IMR-90 (cell line): ENCODE data around the gene ARL6IP6. TPM values are rescaled to one million over a fixed set of nuclear protein-coding genes. Genes with fewer than 3 reads are reported as not detected.

Source experiments
- ATAC-seq: fragments of 200-7000 bp; cut with Tn5 transposase; 2 replicates; pipeline ENCODE4 v1.9.1; 2020; ENCODE audit warnings: low read depth, mild to moderate bottlenecking, moderate library complexity
- BruUV-seq: library from RNA; stranded (reverse); fragments of 400-500 nt; replicated peaks from 2 replicates; lab custom pipeline; 2021; lab: Mats Ljungman, UMichigan
- CTCF ChIA-PET: fragments of 300-600 bp; formaldehyde crosslinking; extraction: SDS; loops from one replicate; lab custom pipeline; 2021; ENCODE audit warnings: antibody characterized with exemption; lab: Yijun Ruan, JAX
- POLR2A ChIA-PET: fragments of 300-600 bp; sonication (Branson Sonifier 250); formaldehyde crosslinking; loops from one replicate; lab custom pipeline; 2022; ENCODE audit warnings: antibody characterized with exemption; ENCODE audit not compliant: unreplicated experiment; lab: Charles Lee
- DNase-seq: peaks from one replicate; pipeline ENCODE4 v3.0.0; 2013
- H2AFZ ChIP-seq: replicated peaks from 2 replicates; pipeline ENCODE3; 2013; ENCODE audit warnings: low read length, mild to moderate bottlenecking; ENCODE audit not compliant: poor library complexity
- H2AK5ac ChIP-seq: 2 replicates; pipeline ENCODE4 v1.6.1; 2013; ENCODE audit warnings: low read depth, low read length, inconsistent platforms
- H2AK9ac ChIP-seq: replicated peaks from 2 replicates; pipeline ENCODE3; 2013; ENCODE audit warnings: mild to moderate bottlenecking, low read depth, low read length, moderate library complexity; ENCODE audit not compliant: poor library complexity
- H2BK120ac ChIP-seq: 2 replicates; pipeline ENCODE4 v1.6.1; 2013; ENCODE audit warnings: low read depth, low read length, inconsistent platforms
- H2BK15ac ChIP-seq: 3 replicates; pipeline ENCODE4 v1.6.1; 2013; ENCODE audit warnings: low read depth, low read length, inconsistent platforms
- H2BK20ac ChIP-seq: 2 replicates; pipeline ENCODE4 v1.6.1; 2013; ENCODE audit warnings: low read depth, mild to moderate bottlenecking, inconsistent platforms, low read length, moderate library complexity
- H2BK5ac ChIP-seq: 2 replicates; pipeline ENCODE4 v1.6.1; 2013; ENCODE audit warnings: mild to moderate bottlenecking, low read depth, low read length, inconsistent platforms; ENCODE audit not compliant: poor library complexity, severe bottlenecking
- H3K14ac ChIP-seq: replicated peaks from 2 replicates; pipeline ENCODE4 v1.6.1; 2013; ENCODE audit warnings: low read depth, low read length, inconsistent platforms
- H3K18ac ChIP-seq: 2 replicates; pipeline ENCODE4 v1.6.1; 2013; ENCODE audit warnings: low read depth, low read length, control low read depth
- H3K23ac ChIP-seq: 2 replicates; pipeline ENCODE4 v1.6.1; 2013; ENCODE audit warnings: low read depth, low read length, inconsistent platforms
- H3K27ac ChIP-seq: 2 replicates; pipeline ENCODE4 v1.5.1; 2013; ENCODE audit warnings: mild to moderate bottlenecking, control low read depth, low read length; ENCODE audit not compliant: insufficient read depth
- H3K27me3 ChIP-seq: 2 replicates; pipeline ENCODE4 v1.6.1; 2013; ENCODE audit warnings: low read length; ENCODE audit not compliant: control insufficient read depth, insufficient read depth
- H3K36me3 ChIP-seq: 2 replicates; pipeline ENCODE4 v1.6.1; 2013; ENCODE audit warnings: low read length, mixed read lengths; ENCODE audit not compliant: control insufficient read depth, insufficient read depth
- H3K4ac ChIP-seq: 2 replicates; pipeline ENCODE4 v1.6.1; 2013; ENCODE audit warnings: low read depth, low read length, inconsistent platforms
- H3K4me1 ChIP-seq: 2 replicates; pipeline ENCODE4 v1.6.1; 2013; ENCODE audit warnings: low read length, mixed read lengths; ENCODE audit not compliant: control insufficient read depth, insufficient read depth
- H3K4me2 ChIP-seq: 2 replicates; pipeline ENCODE4 v1.6.1; 2013; ENCODE audit warnings: low read depth, mild to moderate bottlenecking, control low read depth, low read length, moderate library complexity
- H3K4me3 ChIP-seq: 2 replicates; pipeline ENCODE4 v1.5.1; 2013; ENCODE audit warnings: low read depth, mild to moderate bottlenecking, control low read depth, low read length, moderate library complexity; ENCODE audit not compliant: insufficient read depth
- H3K56ac ChIP-seq: 2 replicates; pipeline ENCODE4 v1.6.1; 2013; ENCODE audit warnings: low read length, inconsistent platforms; ENCODE audit not compliant: insufficient read depth; ENCODE audit errors: extremely low read depth
- H3K79me1 ChIP-seq, 2 experiments: 2 replicates each; pipeline ENCODE4 v1.6.1; 2013; ENCODE audit warnings: low read length in 2 of 2, inconsistent platforms in 1 of 2, low read depth in 1 of 2
- H3K9ac ChIP-seq: 2 replicates; pipeline ENCODE4 v1.6.1; 2013; ENCODE audit warnings: low read depth, low read length, control low read depth
- H3K9me1 ChIP-seq: 2 replicates; pipeline ENCODE4 v1.6.1; 2013; ENCODE audit warnings: low read length, inconsistent platforms; ENCODE audit not compliant: insufficient read depth
- H3K9me3 ChIP-seq: 2 replicates; pipeline ENCODE4 v1.6.1; 2013; ENCODE audit warnings: low read length; ENCODE audit not compliant: control insufficient read depth, insufficient read depth
- H4K20me1 ChIP-seq: 2 replicates; pipeline ENCODE4 v1.6.1; 2013; ENCODE audit warnings: low read length, inconsistent platforms; ENCODE audit not compliant: insufficient read depth
- H4K5ac ChIP-seq: 2 replicates; pipeline ENCODE4 v1.6.1; 2013; ENCODE audit warnings: mild to moderate bottlenecking, low read depth, low read length, control low read depth
- H4K8ac ChIP-seq, 2 experiments: 2 replicates each; pipeline ENCODE4 v1.6.1; 2013; ENCODE audit warnings: low read depth in 2 of 2, low read length in 2 of 2, control low read depth in 1 of 2, inconsistent platforms in 1 of 2
- H4K91ac ChIP-seq: 2 replicates; pipeline ENCODE4 v1.6.1; 2013; ENCODE audit warnings: low read depth, low read length, inconsistent platforms; ENCODE audit not compliant: insufficient read depth
- BHLHE40 ChIP-seq: fragments of 150-350 bp; IDR thresholded peaks from 2 replicates; pipeline ENCODE4 v1.6.1; 2016; ENCODE audit warnings: mild to moderate bottlenecking, low read depth, low read length
- CEBPB ChIP-seq: IDR thresholded peaks from 2 replicates; pipeline ENCODE4 v1.6.1; 2012; ENCODE audit warnings: low read depth, low read length, improper control_type of control experiment
- CHD1 ChIP-seq: IDR thresholded peaks from 2 replicates; pipeline ENCODE4 v1.6.1; 2012; ENCODE audit warnings: low read depth, low read length, improper control_type of control experiment
- ELK1 ChIP-seq: fragments of 150-350 bp; IDR thresholded peaks from 2 replicates; pipeline ENCODE4 v1.6.1; 2016; ENCODE audit warnings: low read depth, mild to moderate bottlenecking, low read length, moderate library complexity, borderline replicate concordance
- FOS ChIP-seq: fragments of 150-350 bp; IDR thresholded peaks from 2 replicates; pipeline ENCODE4 v1.6.1; 2016; ENCODE audit warnings: low read depth, low read length
- MAFK ChIP-seq: IDR thresholded peaks from 2 replicates; pipeline ENCODE4 v1.6.1; 2012; ENCODE audit warnings: low read depth, low read length, improper control_type of control experiment
- MAZ ChIP-seq: IDR thresholded peaks from 2 replicates; pipeline ENCODE4 v1.6.1; 2012; ENCODE audit warnings: low read depth, mild to moderate bottlenecking, low read length, improper control_type of control experiment, moderate library complexity, borderline replicate concordance
- MXI1 ChIP-seq: IDR thresholded peaks from 2 replicates; pipeline ENCODE4 v1.6.1; 2012; ENCODE audit warnings: low read depth, mild to moderate bottlenecking, low read length, moderate library complexity, borderline replicate concordance
- NFE2L2 ChIP-seq: fragments of 150-350 bp; IDR thresholded peaks from 2 replicates; pipeline ENCODE4 v1.6.1; 2016; ENCODE audit warnings: low read depth, mild to moderate bottlenecking, low read length
- POLR2A ChIP-seq: IDR thresholded peaks from 2 replicates; pipeline ENCODE4 v1.6.1; 2012; ENCODE audit warnings: mild to moderate bottlenecking, low read depth, low read length
- RAD21 ChIP-seq: IDR thresholded peaks from 2 replicates; pipeline ENCODE4 v1.6.1; 2012; ENCODE audit warnings: low read length, improper control_type of control experiment
- RCOR1 ChIP-seq: IDR thresholded peaks from 2 replicates; pipeline ENCODE4 v1.6.1; 2012; ENCODE audit warnings: mild to moderate bottlenecking, low read length, improper control_type of control experiment; ENCODE audit not compliant: insufficient replicate concordance
- RFX5 ChIP-seq: IDR thresholded peaks from 2 replicates; pipeline ENCODE4 v1.8.0; 2012; ENCODE audit warnings: low read depth, mild to moderate bottlenecking, low read length, moderate library complexity
- SMC3 ChIP-seq: fragments of 150-350 bp; IDR thresholded peaks from 2 replicates; pipeline ENCODE4 v1.6.1; 2016; ENCODE audit warnings: low read depth, mild to moderate bottlenecking, antibody characterized with exemption, low read length, moderate library complexity
- USF2 ChIP-seq: fragments of 150-350 bp; IDR thresholded peaks from 2 replicates; pipeline ENCODE4 v1.6.1; 2017; ENCODE audit warnings: mild to moderate bottlenecking, antibody characterized with exemption, low read length, low read depth
- dilution Hi-C: fragments of 300-500 bp; cut with HindIII; formaldehyde crosslinking; loops from one replicate; pipeline ENCODE4 v1.14.3; 2018; ENCODE audit warnings: low sequenced_read_pairs; ENCODE audit not compliant: unreplicated experiment
- in situ Hi-C: fragments of 300-500 bp; cut with MboI; formaldehyde crosslinking; loops from 3 replicates; pipeline ENCODE4 v1.14.3; 2019; ENCODE audit warnings: low sequenced_read_pairs, inconsistent platforms, mixed read lengths
- intact Hi-C: fragments of 100-400 bp; cut with micrococcal nuclease; formaldehyde crosslinking; loops from 2 replicates; pipeline ENCODE4 v1.10.0; 2022
- polyA plus RNA-seq, 3 experiments: library from polyadenylated mRNA; depleted of rRNA; stranded (reverse); fragments of >200 nt; gene quantifications; 2 replicates each; pipeline ENCODE4 v1.2.3, GENCODE V29; 2012; ENCODE audit warnings: low replicate concordance in 1 of 3
- total RNA-seq: library from RNA; depleted of rRNA; stranded (reverse); fragments of >200 nt; gene quantifications from 2 replicates; pipeline ENCODE4 v1.2.3, GENCODE V29; 2012
- TF ChIP-seq, protein P1 (sequence below): conservative IDR thresholded peaks from 2 replicates; pipeline ENCODE4 v1.5.1; 2012; ENCODE audit warnings: mild to moderate bottlenecking, low read depth, low read length, improper control_type of control experiment

ARL6IP6 gene
- total and polyA plus RNA-seq, 2 of the 4 experiments (the other 2 are of a cell fraction) = 4.1 to 14.7 TPM

- BruUV-seq = no TSS peak
Measured at GRCh38 chr2:152683400-152683799, 35.0 kb upstream of the ARL6IP6 start.

More at GRCh38 chr2:152683400-152683799, 35.0 kb upstream of the ARL6IP6 start:
- POLR2A ChIA-PET = no interaction called here
- H3K27me3 ChIP-seq = no peaks in the 10 kb centered on the region
- H3K56ac ChIP-seq = no peak overlapping the region
- no peak overlapping the region for H2BK120ac ChIP-seq
- intact Hi-C loops = no loop called here
- no peak overlapping the region for H2AK9ac ChIP-seq
- no peak overlapping the region for H2BK5ac ChIP-seq
- H3K18ac ChIP-seq = no peak overlapping the region
- no peak overlapping the region for H2AK5ac ChIP-seq
- no peaks in the 10 kb centered on the region for H3K9me3 ChIP-seq
- H3K23ac ChIP-seq = no peak overlapping the region
- H4K5ac ChIP-seq = no peak overlapping the region
- peaks cover 4% of the 10 kb centered on the region; the same call in 1 of the 2 replicates for H3K9me1 ChIP-seq
- ATAC-seq = no peak
- H4K91ac ChIP-seq = no peak overlapping the region
- H3K36me3 ChIP-seq = peaks cover 5% of the 10 kb centered on the region
- H3K4me1 ChIP-seq = no peaks in the 10 kb centered on the region
- no peak for TF ChIP-seq FOS
- TF ChIP-seq RFX5 = no peak
- TF ChIP-seq MXI1 = no peak
- no peak for TF ChIP-seq BHLHE40
- TF ChIP-seq ELK1 = no peak
- TF ChIP-seq MAFK = no peak
- no peak for TF ChIP-seq MAZ
- TF ChIP-seq NFE2L2 = no peak
- no peak for TF ChIP-seq RCOR1
- TF ChIP-seq POLR2A = no peak
- TF ChIP-seq SMC3 = no peak
- TF ChIP-seq USF2 = no peak
- TF ChIP-seq, protein P1, sequence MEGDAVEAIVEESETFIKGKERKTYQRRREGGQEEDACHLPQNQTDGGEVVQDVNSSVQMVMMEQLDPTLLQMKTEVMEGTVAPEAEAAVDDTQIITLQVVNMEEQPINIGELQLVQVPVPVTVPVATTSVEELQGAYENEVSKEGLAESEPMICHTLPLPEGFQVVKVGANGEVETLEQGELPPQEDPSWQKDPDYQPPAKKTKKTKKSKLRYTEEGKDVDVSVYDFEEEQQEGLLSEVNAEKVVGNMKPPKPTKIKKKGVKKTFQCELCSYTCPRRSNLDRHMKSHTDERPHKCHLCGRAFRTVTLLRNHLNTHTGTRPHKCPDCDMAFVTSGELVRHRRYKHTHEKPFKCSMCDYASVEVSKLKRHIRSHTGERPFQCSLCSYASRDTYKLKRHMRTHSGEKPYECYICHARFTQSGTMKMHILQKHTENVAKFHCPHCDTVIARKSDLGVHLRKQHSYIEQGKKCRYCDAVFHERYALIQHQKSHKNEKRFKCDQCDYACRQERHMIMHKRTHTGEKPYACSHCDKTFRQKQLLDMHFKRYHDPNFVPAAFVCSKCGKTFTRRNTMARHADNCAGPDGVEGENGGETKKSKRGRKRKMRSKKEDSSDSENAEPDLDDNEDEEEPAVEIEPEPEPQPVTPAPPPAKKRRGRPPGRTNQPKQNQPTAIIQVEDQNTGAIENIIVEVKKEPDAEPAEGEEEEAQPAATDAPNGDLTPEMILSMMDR = no peak
- no peak for TF ChIP-seq CHD1
- TF ChIP-seq CEBPB = no peak
- no peak for TF ChIP-seq RAD21
- CTCF ChIA-PET = no interaction called here
- dilution Hi-C loops = no loop called here
- no peak overlapping the region for H3K4me2 ChIP-seq
- H3K79me1 ChIP-seq = peaks cover 10 to 26% of the 10 kb centered on the region in 2 experiments; a peak in 3 of 4 replicates
- no peak for DNase-seq
- H4K8ac ChIP-seq = no peak overlapping the region
- H3K14ac ChIP-seq = no peak overlapping the region
- H3K4me3 ChIP-seq = no peak overlapping the region
- H3K27ac ChIP-seq = no peak overlapping the region
- H3K9ac ChIP-seq = no peak overlapping the region
- H2BK20ac ChIP-seq = no peak overlapping the region
- in situ Hi-C loops = no loop called here
- no peak overlapping the region for H3K4ac ChIP-seq
- H2BK15ac ChIP-seq = no peak overlapping the region
- H4K20me1 ChIP-seq = no peaks in the 10 kb centered on the region
- no peak overlapping the region for H2AFZ ChIP-seq
